Measurements from ENCODE around the gene MZT2A. TPM values are rescaled to one million over a fixed set of nuclear protein-coding genes. Genes with fewer than 3 reads are reported as not detected.
"Not testable (repeated sequence)": the region's sequence is repeated elsewhere in the genome, so short reads cannot be mapped to it uniquely, and the experiment has no call there.

Gene MZT2A
- total RNA-seq, 2 experiments from 2014 or later: 197 to 208 TPM

DNA sequence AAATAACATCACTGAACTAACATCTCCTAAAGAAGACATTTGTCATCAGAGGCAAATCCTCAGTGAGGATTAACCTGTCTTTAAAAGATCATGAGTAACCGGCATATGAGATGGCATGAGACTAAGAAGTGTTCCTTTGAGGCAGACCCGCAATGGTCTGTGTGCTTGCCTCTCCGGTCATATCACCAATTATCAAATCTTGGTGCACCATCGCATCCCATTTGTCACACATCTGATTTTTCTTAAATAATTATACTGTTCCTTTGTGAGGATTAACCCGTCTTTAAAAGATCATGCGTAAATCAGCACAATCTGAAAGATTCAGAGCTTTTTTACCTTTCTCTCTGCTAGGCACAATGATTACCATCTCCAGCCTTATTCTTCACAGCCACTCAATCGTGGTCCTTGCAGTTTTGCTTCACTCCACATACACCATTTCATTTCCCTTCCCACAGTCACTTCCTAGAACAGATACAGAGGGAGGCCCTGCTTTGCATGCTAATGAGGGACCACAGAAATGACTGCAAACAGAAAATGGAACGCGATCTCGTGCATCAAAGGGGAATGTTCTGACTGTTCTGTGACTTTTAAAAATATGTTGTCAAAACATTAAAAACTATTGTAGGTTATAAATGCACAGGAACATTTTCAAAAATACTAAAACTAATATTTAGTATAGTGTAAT, 40.8 kb downstream of the MZT2A start:
- H3K27me3 Mint-ChIP-seq: peaks cover 33% of the 10 kb centered on the region
- intact Hi-C loops (cut with micrococcal nuclease); H3K27ac Mint-ChIP-seq; H3K4me3 Mint-ChIP-seq; H3K4me1 Mint-ChIP-seq (ENCODE audit: low read depth); H3K9me3 Mint-ChIP-seq; CTCF ChIA-PET; H3K36me3 Mint-ChIP-seq; POLR2A ChIA-PET: not testable (repeated sequence)
- peak; percentile 26 for DNase-seq

GRCh38 chr2:131447981-131448380, 44.2 kb downstream of the MZT2A start:
- H3K4me1 Mint-ChIP-seq (ENCODE audit: low read depth); intact Hi-C loops (cut with micrococcal nuclease); POLR2A ChIA-PET; DNase-seq; H3K27ac Mint-ChIP-seq; H3K9me3 Mint-ChIP-seq; H3K36me3 Mint-ChIP-seq; CTCF ChIA-PET; H3K4me3 Mint-ChIP-seq: not testable (repeated sequence)
- H3K27me3 Mint-ChIP-seq: peaks cover 27% of the 10 kb centered on the region

GRCh38 chr2:131445896-131446295, 46.3 kb downstream of the MZT2A start:
- Mint-ChIP-seq H3K27me3 (peaks cover 23% of the 10 kb centered on the region), H3K4me1 (ENCODE audit: low read depth) (peaks cover 5% of the 10 kb centered on the region), H3K4me3 (no peak overlapping the region), H3K36me3 (no peaks in the 10 kb centered on the region), H3K9me3 (no peaks in the 10 kb centered on the region), H3K27ac (no peak overlapping the region)
- intact Hi-C loops (cut with micrococcal nuclease): no loop called here
- DNase-seq: no peak
- ChIA-PET POLR2A (no interaction called here), CTCF (no interaction called here)

DNA sequence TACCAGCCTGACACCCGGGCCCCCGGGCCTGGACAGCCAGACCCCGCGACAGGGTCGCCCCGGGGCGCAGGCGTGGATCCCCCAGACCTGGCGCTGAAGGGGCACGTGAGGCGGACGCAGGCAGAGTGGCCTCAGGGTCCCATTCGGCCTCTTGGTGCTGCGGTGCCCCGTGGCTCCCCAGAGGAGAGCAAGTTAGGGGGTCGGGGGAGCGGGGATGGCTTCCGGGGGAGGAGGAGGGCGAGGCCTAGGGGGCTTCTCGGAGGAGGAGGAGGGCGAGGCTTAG, 46.7 kb downstream of the MZT2A start:
- H3K27me3 Mint-ChIP-seq: peaks cover 25% of the 10 kb centered on the region
- DNase-seq; H3K4me3 Mint-ChIP-seq; intact Hi-C loops (cut with micrococcal nuclease); H3K4me1 Mint-ChIP-seq (ENCODE audit: low read depth); CTCF ChIA-PET; H3K36me3 Mint-ChIP-seq; H3K27ac Mint-ChIP-seq; H3K9me3 Mint-ChIP-seq; POLR2A ChIA-PET: not testable (repeated sequence)

DNA sequence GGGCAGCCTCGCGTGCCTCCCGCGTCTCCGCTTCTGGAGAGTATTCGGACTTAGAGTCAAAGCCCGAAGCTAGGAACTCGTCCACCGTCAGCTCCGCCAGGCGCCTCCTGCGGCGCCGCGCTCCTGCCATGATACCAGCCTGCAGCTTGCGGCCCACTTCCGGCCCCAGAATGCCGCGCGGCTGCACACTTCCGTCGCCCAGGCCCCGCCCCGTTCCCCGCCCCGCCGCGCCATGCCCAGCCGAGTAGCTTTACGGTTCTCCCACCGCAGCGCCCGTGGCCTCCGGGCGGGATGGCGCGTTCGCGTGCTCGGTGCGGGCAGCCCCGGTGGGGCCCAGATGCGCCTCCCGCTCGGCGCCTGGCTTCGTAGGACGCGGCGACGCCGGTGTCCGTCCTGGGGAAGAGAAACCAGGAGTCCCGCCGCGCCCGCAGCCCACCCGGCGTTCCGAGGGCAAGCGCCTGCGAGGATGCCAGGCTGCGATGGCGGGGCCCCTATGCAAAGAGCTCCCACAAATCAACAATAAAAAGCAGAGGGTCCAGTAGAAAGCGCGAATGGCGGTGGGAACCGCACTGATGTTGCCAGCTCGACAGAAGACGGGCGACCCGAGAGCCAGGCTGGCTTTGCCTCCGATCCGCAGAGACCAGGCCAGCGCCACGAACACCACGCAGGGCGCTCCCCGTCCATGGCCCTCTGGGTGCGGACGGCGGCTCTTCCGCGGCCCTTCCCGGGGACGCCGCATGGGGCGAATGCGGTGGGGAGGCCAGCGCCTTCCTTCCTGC, 47.3 kb downstream of the MZT2A start:
- CTCF ChIA-PET, H3K9me3 Mint-ChIP-seq, POLR2A ChIA-PET: not testable (repeated sequence)

DNA sequence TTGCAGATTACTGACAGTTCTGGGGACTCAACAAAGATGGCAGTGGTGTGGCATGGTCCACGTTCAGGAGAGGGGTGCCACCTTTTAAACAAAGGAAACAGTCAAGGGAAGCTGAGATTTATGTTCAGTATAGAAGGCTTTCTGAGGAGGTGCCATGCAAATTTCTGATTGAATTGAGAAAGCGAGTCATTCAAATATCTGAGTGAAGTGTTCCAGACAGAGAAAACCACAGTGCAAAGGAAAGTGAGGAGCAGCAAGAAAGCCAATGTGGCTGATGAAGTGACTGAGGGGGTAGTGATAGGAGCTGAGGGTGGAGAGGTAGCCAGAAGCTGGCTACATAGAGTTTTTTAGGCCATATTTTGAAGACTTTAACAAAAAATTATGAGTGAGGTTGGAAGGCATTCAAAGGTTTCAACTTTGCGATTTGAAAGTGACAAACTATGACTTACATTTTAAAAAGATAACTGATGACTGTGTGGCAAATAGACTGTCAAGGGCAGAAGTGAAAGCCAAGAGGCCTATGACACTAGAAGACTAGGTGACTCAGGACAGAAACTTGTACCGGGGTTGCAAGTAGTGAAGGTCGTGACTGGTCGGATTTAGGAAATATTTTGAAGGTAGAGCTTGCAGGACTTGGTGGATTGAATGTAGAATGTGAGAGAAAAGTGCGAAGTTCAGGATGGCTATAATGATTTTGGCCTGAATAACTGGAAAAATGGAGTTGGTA, 51.3 kb downstream of the MZT2A start:
- H3K36me3 Mint-ChIP-seq; H3K4me3 Mint-ChIP-seq; DNase-seq; intact Hi-C loops (cut with micrococcal nuclease); POLR2A ChIA-PET; CTCF ChIA-PET; H3K9me3 Mint-ChIP-seq: not testable (repeated sequence)
- Mint-ChIP-seq H3K27ac (peak overlapping the region; percentile 31), H3K4me1 (ENCODE audit: low read depth) (peaks cover 10% of the 10 kb centered on the region), H3K27me3 (peaks cover 15% of the 10 kb centered on the region)

More for the DNA sequence above, 47.3 kb downstream of the MZT2A start:
- H3K36me3 Mint-ChIP-seq; DNase-seq; H3K4me3 Mint-ChIP-seq; intact Hi-C loops (cut with micrococcal nuclease); H3K27ac Mint-ChIP-seq: not testable (repeated sequence)
- Mint-ChIP-seq H3K4me1 (ENCODE audit: low read depth) (peaks cover 10% of the 10 kb centered on the region), H3K27me3 (peaks cover 22% of the 10 kb centered on the region)

Small RNA genes lying within 50 kb of the gene (microRNA-seq; reads per million reads assigned to microRNA genes)
- not detected for gene MIR4784 (ENCODE audit: borderline microRNAs expressed, borderline number of aligned reads, borderline replicate concordance)

Other genes starting within 250 kb of the MZT2A start
- gene RAB6D, start 128.2 kb downstream of the MZT2A start, total RNA-seq: not detected
- gene TUBA3D, start 16.3 kb downstream of the MZT2A start, total RNA-seq: not detected
- gene CCDC74A, start 35.5 kb upstream of the MZT2A start, total RNA-seq: 1 to 10 TPM; 5.5 to 7.0 TPM